Measurements from ENCODE around the gene ATG2B.
"Not testable (repeated sequence)": the region's sequence is repeated elsewhere in the genome, so short reads cannot be mapped to it uniquely, and the experiment has no call there.

The ATG2B gene

DNA sequence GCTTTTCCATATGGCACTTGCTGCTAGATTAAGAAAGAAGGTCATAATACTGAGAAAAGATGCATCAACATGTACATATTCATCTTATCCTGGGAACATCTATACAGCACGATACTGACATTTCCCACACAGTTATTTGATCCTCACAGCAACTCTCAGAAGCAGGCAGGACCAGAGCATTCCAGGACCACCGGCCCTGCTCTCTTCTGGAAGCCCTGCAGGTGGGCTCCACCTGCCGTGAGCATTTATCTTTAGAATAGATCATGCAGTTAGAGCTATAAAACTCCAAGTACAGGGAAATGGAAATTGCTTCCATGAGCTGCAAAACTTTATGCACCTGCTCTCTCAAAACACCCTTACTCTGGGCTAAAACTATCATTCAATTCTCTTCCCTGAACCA lies 112.7 kb downstream of the ATG2B start:
- DNase-seq (ENCODE audit: insufficient read length, low spot score) = no peak
- TF ChIP-seq, protein P1, sequence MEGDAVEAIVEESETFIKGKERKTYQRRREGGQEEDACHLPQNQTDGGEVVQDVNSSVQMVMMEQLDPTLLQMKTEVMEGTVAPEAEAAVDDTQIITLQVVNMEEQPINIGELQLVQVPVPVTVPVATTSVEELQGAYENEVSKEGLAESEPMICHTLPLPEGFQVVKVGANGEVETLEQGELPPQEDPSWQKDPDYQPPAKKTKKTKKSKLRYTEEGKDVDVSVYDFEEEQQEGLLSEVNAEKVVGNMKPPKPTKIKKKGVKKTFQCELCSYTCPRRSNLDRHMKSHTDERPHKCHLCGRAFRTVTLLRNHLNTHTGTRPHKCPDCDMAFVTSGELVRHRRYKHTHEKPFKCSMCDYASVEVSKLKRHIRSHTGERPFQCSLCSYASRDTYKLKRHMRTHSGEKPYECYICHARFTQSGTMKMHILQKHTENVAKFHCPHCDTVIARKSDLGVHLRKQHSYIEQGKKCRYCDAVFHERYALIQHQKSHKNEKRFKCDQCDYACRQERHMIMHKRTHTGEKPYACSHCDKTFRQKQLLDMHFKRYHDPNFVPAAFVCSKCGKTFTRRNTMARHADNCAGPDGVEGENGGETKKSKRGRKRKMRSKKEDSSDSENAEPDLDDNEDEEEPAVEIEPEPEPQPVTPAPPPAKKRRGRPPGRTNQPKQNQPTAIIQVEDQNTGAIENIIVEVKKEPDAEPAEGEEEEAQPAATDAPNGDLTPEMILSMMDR (IDR thresholded peaks at IDR 0.05; ENCODE audit: insufficient read depth, missing control alignments) = no peak
- FAIRE-seq = no peak

DNA sequence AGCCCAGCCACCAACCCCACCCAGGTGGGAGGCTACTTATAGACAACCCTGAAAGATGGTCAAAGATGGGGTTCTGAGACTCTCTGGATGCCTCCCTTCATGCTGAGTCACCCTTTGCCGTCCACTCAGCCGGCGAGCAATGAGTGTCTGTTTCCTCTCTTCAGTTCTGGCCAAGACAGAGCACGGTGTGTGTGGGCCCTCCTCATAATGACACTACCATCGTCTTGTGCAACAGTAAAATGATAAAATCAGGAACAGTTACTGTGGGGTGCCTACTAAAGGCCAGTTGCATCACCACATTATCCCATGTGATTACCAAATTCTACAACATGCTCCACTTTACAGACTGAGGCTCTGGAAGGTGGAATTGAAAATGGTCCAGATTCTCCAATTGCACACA lies 114.1 kb downstream of the ATG2B start:
- FAIRE-seq = no peak
- DNase-seq (ENCODE audit: insufficient read length, low spot score) = no peak

DNA sequence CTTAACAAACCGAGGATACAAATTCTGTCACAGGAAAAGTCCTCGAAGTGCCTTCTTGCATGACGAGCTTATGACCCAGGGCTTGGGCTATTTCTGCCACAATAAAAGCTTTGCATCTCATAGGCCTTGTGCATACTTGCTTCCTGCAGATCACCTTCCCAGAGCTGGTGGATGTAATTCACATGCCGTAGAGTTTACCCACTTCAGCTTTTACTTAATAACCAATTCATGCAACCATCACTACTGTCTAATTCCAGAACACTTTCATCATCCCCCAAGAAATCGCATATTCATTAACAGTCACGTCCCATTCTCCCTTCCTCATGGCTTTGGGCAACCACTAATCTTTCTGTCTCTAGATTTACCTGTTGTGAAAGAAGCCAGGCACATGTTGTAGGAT lies 116.1 kb downstream of the ATG2B start:
- TF ChIP-seq, protein P1 (IDR thresholded peaks at IDR 0.05; ENCODE audit: insufficient read depth, missing control alignments) = no peak
- no peak for FAIRE-seq
- DNase-seq (ENCODE audit: insufficient read length, low spot score) = no peak

More for the DNA sequence above, 114.1 kb downstream of the ATG2B start:
- TF ChIP-seq, protein P1 (IDR thresholded peaks at IDR 0.05; ENCODE audit: insufficient read depth, missing control alignments) = no peak

DNA sequence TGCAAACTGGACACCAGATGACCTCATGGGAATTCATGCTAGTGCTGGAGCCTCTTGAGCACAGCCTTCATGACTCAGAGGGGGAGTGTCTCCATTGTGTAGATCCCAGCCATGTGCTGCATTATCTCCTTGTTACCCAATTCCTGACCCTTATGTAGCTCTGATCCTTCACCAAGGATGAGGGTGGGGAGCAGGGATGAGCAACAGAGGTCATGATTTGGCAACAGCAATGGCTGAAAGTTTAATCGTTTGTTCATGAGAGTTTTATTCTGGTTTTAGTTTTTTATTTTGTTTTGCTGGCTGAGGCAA lies 116.6 kb downstream of the ATG2B start:
- TF ChIP-seq, protein P1 (IDR thresholded peaks at IDR 0.05; ENCODE audit: insufficient read depth, missing control alignments) = no peak
- no peak for DNase-seq (ENCODE audit: insufficient read length, low spot score)
- no peak for FAIRE-seq

DNA sequence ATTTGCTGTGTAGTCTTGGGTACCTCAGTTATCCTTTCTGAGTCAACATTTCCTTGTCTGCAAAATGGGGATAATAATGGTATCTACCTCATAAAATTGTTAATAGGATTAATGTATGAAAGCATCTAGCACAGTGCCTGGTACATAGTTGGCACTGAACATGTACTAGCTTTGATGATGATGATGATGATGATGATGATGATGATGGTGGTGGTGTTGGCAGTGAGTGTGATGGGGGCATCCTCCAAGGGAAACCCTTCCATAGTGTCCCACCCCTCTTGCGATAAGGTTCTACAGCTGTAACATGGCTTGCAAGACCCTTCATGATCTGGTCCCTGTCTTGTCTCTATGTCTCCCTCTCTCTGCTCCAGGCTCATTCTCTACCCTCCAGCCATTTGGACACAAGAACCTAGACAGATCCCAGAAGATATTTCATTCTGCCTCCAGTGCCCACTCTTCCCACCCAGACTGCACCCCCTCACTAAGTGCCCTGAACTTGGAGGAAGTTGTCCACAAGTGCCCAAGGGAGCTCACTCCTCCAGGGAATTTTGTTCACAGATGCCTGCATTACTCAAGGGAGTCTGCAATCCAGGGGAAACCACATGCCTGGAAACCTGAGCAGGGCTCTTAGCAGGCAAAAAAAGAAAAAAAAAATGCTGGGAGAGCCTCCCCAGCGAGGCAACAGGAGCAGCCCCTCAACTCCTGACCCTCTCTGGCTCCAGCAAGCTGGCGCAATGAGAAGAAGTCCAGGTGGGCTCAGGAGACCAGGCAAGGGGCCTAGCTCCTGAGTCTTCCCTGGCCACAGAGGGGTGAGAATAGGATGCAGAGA lies 117.2 kb downstream of the ATG2B start:
- FAIRE-seq (no peak), DNase-seq (ENCODE audit: insufficient read length, low spot score) (no peak)
- TF ChIP-seq, protein P1 (IDR thresholded peaks at IDR 0.05; ENCODE audit: insufficient read depth, missing control alignments) = no peak

DNA sequence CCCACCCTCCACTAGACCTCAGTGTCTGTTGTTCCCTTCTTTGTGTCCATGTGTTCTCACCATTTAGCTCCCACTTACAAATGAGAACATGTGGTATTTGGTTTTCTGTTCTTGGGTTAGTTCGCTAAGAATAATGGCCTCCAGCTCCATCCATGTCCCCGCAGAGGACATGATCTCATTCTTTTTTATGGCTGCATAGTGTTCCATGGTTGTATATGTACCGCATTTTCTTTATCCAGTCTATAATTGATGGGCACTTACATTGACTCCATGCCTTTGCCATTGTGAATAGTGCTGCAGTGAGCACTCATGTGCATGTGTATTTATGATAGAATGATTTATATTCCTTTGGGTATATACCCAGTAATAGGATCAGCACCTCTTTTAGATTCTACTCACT lies 118.1 kb downstream of the ATG2B start:
- not testable (repeated sequence) for FAIRE-seq; DNase-seq (ENCODE audit: insufficient read length, low spot score)

DNA sequence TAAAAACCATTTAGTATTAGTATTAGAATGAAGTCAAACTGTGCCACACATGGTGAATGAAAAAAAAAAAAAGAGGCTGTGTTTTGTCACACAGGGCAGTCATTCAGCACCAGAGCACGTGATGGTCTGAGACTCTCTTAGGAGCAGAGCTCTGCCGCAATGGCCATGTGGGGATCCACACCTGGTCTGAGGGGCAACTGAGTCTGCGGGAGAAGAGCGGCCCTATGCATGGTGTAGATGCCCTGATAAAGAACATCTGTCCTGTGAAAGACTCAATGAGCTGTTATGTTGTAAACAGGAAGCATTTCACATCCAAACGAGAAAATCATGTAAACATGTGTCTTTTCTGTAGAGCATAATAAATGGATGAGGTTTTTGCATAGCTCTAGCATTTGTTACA lies 119.4 kb downstream of the ATG2B start:
- TF ChIP-seq, protein P1 (IDR thresholded peaks at IDR 0.05; ENCODE audit: insufficient read depth, missing control alignments) = no peak
- DNase-seq (ENCODE audit: insufficient read length, low spot score) (no peak), FAIRE-seq (no peak)

Measured in D721Med (cell line).